ENCODE measurements around the gene HSD17B1. TPM values are rescaled to one million over a fixed set of nuclear protein-coding genes. Genes with fewer than 3 reads are reported as not detected.
A peak's percentile ranks its signal among the peaks of the same experiment; 100 is the strongest.
"Not testable (repeated sequence)": the region's sequence is repeated elsewhere in the genome, so short reads cannot be mapped to it uniquely, and the experiment has no call there.

HSD17B1 gene
- total RNA-seq, result 0.59 TPM

GRCh38 chr17:42552736-42553135 lies at the start of gene HSD17B1:
HSD17B1 (plus strand) TSS chr17:42552923; CDS start chr17:42552934, 11 bp downstream.
- not testable (repeated sequence) for DNase-seq

GRCh38 chr17:42502926-42503325 lies 49.8 kb upstream of the HSD17B1 start:
- no peak for DNase-seq

- no peak for DNase-seq
Observed at GRCh38 chr17:42507671-42508070, 45.1 kb upstream of the HSD17B1 start.

- DNase-seq, result no peak
Observed at GRCh38 chr17:42508426-42509165, 44.1 kb upstream of the HSD17B1 start.

- no peak for DNase-seq
Observed at GRCh38 chr17:42509409-42509808, 43.3 kb upstream of the HSD17B1 start.

- DNase-seq, result no peak
Observed at GRCh38 chr17:42509841-42510240, 42.9 kb upstream of the HSD17B1 start.

- no peak for DNase-seq
Observed at GRCh38 chr17:42512246-42512645, 40.5 kb upstream of the HSD17B1 start.

GRCh38 chr17:42512733-42513251 lies 39.9 kb upstream of the HSD17B1 start:
- DNase-seq, result no peak

GRCh38 chr17:42513686-42514085 lies 39.0 kb upstream of the HSD17B1 start:
- no peak for DNase-seq

- no peak for DNase-seq
Observed at GRCh38 chr17:42514279-42514678, 38.4 kb upstream of the HSD17B1 start.

- no peak for DNase-seq
Observed at GRCh38 chr17:42514867-42515266, 37.9 kb upstream of the HSD17B1 start.

- DNase-seq, result peak; percentile 75
Observed at GRCh38 chr17:42517516-42517915, 35.2 kb upstream of the HSD17B1 start.

- peak; percentile 86 for DNase-seq
Observed at GRCh38 chr17:42518046-42518754, 34.5 kb upstream of the HSD17B1 start.

GRCh38 chr17:42518755-42519545 lies 33.8 kb upstream of the HSD17B1 start:
- peak; percentile 76 for DNase-seq

GRCh38 chr17:42519546-42520491 lies 32.9 kb upstream of the HSD17B1 start:
- peak; percentile 95 for DNase-seq

- DNase-seq, result no peak
Observed at GRCh38 chr17:42520540-42520951, 32.2 kb upstream of the HSD17B1 start.

GRCh38 chr17:42521036-42521435 lies 31.7 kb upstream of the HSD17B1 start:
- DNase-seq, result no peak

- no peak for DNase-seq
Observed at GRCh38 chr17:42521666-42522262, 31.0 kb upstream of the HSD17B1 start.

- no peak for DNase-seq
Observed at GRCh38 chr17:42522263-42522790, 30.4 kb upstream of the HSD17B1 start.

GRCh38 chr17:42522798-42523278 lies 29.9 kb upstream of the HSD17B1 start:
- DNase-seq, result no peak

GRCh38 chr17:42525221-42525620 lies 27.5 kb upstream of the HSD17B1 start:
- DNase-seq, result peak; percentile 19
